GM04504 (cell line): ENCODE measurements around the gene ZNF708.
"Not testable (repeated sequence)": the region's sequence is repeated elsewhere in the genome, so short reads cannot be mapped to it uniquely, and the experiment has no call there.

ENCODE experiments used
- DNase-seq: peaks from one replicate; pipeline ENCODE4 v3.0.0-alpha.2; 2012; ENCODE audit warnings: low read depth

The ZNF708 gene

DNA sequence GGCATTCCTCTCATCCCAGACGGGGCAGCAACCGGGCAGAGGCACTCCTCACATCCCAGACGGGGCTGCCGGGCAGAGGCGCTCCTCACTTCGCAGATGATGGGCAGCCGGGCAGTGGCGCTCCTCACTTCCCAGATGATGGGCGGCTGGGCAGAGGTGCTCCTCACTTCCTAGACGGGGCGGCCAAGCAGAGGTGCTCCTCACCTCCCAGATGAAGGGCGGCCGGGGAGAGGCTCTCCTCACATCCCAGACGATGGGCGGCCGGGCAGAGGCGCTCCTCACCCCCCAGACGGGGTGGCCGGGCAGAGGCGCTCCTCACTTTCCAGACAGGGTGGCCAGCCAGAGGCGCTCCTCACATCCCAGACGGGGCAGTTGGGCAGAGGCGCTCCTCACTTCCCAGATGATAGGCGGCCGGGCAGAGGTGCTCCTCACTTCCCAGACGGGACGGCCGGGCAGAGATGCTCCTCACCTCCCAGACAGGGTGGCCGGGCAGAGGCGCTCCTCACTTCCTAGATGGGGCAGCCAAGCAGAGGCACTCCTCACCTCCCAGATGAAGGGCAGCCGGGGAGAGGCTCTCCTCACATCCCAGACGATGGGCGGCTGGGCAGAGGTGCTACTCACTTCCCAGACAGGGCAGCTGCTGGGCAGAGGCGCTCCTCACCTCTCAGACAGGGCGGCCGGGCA, 68.9 kb downstream of the ZNF708 start:
- no peak for DNase-seq

DNA sequence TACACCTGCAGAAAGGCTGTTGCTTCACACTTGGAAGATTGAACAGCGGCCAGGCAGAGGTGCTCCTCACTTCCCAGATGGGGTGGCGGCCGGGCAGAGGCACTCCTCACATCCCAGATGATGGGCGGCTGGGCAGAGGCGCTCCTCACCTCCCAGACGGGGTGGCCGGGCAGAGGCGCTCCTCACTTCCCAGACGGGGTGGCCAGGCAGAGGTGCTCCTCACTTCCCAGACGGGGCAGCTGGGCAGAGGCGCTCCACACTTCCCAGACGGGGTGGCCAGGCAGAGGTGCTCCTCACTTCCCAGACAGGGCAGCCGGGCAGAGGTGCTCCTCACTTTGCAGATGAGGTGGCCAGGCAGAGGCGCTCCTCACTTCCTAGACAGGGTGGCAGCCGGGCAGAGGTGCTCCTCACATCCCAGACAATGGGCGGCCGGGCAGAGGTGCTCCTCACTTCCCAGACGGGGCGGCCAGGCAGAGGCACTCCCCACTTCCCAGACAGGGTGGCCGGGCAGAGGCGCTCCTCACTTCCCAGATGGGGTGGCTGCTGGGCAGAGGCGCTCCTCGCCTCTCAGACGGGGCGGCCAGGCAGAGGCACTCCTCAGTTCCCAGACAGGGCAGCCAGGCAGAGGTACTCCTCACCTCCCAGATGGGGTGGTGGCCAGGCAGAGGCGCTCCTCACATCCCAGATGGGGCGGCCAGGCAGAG, 69.6 kb downstream of the ZNF708 start:
- DNase-seq: not testable (repeated sequence)

DNA sequence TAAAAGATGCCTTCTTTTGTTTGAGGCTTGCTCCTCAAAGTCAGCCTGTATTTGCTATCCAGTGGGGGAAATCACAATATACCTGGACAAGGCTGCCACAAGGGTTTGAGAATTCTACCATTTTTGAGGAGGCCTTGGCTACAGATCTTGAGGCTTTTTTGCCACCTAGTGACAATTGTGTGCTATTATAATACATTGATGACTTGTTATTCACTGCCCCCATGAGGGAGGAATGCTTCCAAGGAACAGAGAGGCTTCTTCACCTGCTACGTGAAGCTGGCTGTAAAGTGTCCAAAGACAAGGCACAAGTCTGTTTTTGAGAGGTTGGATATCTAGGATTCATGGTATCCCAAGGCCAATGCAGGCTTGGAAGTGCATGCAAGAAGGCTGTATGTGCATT, 72.5 kb downstream of the ZNF708 start:
- DNase-seq: no peak
